Measurements from ENCODE around the gene LPAR5. TPM values are rescaled to one million over a fixed set of nuclear protein-coding genes. Genes with fewer than 3 reads are reported as not detected.

The LPAR5 gene
- polyA plus RNA-seq, 1 of the 3 experiments (the other 2 are of a cell fraction) = 0.03 TPM

DNA sequence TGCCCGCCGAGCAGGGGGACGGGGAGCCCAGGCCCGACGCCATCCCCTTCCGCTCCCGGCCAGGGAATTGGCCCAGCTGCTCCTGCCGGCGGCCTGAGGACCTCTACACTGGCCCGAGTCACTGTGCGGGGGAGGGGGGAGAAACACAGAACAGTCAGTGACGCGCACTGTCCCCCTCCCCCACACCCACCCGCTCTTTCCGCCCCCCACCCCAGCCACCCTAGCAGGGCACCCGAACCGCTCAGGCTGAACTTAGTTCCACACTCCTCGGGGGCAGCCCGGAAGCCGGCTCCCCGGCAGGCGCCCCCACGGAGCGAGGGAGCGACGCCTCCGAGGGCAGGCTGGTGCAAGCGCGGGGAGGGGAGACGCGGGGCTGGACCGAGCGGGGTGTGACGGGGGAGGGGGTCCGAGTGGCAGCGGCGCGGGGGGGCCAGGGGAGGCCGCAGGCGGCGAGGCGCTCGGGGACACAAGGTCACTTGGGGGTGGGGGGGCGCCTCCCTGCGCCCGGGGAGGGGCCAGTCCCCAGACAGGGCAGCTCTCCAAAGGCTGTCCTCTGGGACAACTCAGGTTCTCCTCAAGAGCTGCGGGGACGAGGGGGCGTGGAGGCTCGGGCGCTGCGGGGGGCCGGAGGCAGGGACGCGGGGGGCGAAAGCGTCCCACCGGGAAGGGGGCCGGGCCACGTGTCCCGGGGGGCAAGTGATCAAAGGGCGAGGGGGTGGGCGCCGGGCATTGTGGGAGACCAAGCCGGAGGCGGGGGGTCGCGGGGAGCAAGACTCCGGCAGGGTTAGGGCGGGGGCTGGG, 29.2 kb downstream of the LPAR5 start:
- peak; percentile 72 for DNase-seq
- ChIA-PET CTCF (interaction anchor here (0.7 to 3.5 kb wide), 6 partner anchors 36 to 146 kb away, joined by 3 to 17 read pairs (median 3); partner anchors contain the start of gene MLF2), POLR2A (interaction anchor here (1.2 kb wide), 1 partner anchor 38 kb away, joined by 4 read pairs; the partner anchor contains the start of gene NOP2)
- Histone ChIP-seq H4K20me1 (ENCODE audit: insufficient read depth) (peaks cover 45% of the 10 kb centered on the region), H2AFZ (ENCODE audit: low read depth) (no peak overlapping the region), H3K4me1 (ENCODE audit: control insufficient read depth in 1 of 2, insufficient read depth in 2 of 2, low read depth in 1 of 2, low read length in 1 of 2) (peaks cover 30 to 50% of the 10 kb centered on the region in 2 experiments), H3K79me2 (ENCODE audit: insufficient read depth) (peaks cover 53% of the 10 kb centered on the region), H3K4me2 (peak overlapping the region; percentile 91), H3K4me3 (ENCODE audit: low read depth in 2 of 2, low read length in 1 of 2) (peak overlapping the region; percentile 48 to 90), H3K36me3 (replicated peaks in 1 of 2; ENCODE audit: control insufficient read depth in 1 of 2, insufficient read depth in 2 of 2, low read length in 1 of 2) (peaks cover 23 to 30% of the 10 kb centered on the region in 2 experiments), H3K9me3 (no peaks in the 10 kb centered on the region), H3K27ac (ENCODE audit: low read depth in 2 of 2, low read length in 1 of 2) (peak overlapping the region; percentile 70 to 94), H3K9me2 (no peaks in the 10 kb centered on the region), H3K27me3 (ENCODE audit: insufficient read depth) (no peaks in the 10 kb centered on the region), H3K9ac (peak overlapping the region; percentile 78), H3F3A (replicated peaks; ENCODE audit: insufficient read depth) (peaks cover 24% of the 10 kb centered on the region)
- no peak for TF ChIP-seq EP300 (IDR thresholded peaks at IDR 0.05; ENCODE audit: borderline replicate concordance in 1 of 2, low read depth in 1 of 2, low read length in 1 of 2)
- no peak for TF ChIP-seq FOXM1 (IDR thresholded peaks at IDR 0.05; ENCODE audit: low read depth)
- TF ChIP-seq RAD21 (IDR thresholded peaks at IDR 0.05; ENCODE audit: low read length) = no peak
- TF ChIP-seq MEF2A (IDR thresholded peaks at IDR 0.05; ENCODE audit: borderline replicate concordance, low read depth) = no peak
- no peak for TF ChIP-seq USF1 (IDR thresholded peaks at IDR 0.05; ENCODE audit: borderline replicate concordance, low read depth)
- TF ChIP-seq SIN3A (IDR thresholded peaks at IDR 0.05; ENCODE audit: borderline replicate concordance, low read depth, low read length) = no peak
- TF ChIP-seq GABPA (IDR thresholded peaks at IDR 0.05; ENCODE audit: low read depth) = no peak
- TF ChIP-seq NRF1 (IDR thresholded peaks at IDR 0.05; ENCODE audit: low read depth, low read length) = no peak
- TF ChIP-seq ELF1 (IDR thresholded peaks at IDR 0.05) = no peak
- TF ChIP-seq YY1 (IDR thresholded peaks at IDR 0.05; ENCODE audit: low read depth) = no peak
- TF ChIP-seq MXI1 (IDR thresholded peaks at IDR 0.05; ENCODE audit: low read depth, low read length) = no peak
- no peak for TF ChIP-seq EZH2phosphoT487 (IDR thresholded peaks at IDR 0.05; ENCODE audit: borderline replicate concordance, low read depth)
- under 1% methylated on average over 36 of the region's 70 CpGs for WGBS (ENCODE audit: low lambda C conversion rate)

DNA sequence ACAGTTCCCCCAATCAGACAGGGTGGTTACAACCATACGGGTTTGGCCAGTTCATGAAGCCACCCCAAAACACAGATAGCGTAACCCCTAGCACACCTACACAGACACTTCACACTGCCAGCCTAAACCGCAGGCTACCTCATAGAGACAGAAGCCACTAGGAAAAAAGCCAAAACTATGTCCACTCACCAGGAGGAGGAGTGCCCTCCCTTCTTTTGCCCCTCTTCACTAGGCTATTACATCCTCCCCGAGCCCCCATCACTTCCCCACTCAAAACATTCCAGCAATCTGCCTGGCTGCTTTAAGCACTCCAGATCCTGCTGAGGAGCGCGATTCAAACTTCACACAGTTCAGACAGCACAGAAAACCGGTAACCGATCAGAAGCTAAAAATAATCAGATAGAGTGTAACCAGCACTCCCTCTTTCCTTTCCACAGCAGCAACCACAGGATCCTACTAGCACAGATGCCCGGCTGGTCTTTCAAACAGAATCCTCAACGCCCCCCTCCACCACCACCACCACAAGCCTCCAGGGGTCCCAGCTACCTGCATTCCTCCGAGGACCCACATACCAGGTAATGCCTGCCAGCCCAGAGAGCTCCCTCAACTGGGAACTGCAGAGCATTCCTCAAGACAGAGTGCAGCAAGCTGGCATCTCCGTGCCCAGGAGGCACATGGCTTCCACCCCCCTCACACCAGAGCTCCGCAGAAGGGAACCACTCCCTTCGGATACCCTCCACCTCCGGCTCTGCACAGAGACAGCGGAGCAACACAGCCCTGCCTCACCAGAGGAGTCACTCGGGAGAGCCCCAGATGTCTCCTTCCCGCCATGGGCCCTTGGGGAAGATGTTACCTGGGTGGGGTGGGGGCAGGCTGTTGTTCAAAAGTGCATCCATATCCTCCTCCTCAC, 30.1 kb downstream of the LPAR5 start:
- Histone ChIP-seq H3K9me3 (no peaks in the 10 kb centered on the region), H3K4me1 (ENCODE audit: control insufficient read depth in 1 of 2, insufficient read depth in 2 of 2, low read depth in 1 of 2, low read length in 1 of 2) (peaks cover 26 to 41% of the 10 kb centered on the region in 2 experiments), H4K20me1 (ENCODE audit: insufficient read depth) (peaks cover 45% of the 10 kb centered on the region), H3K4me3 (ENCODE audit: low read depth in 2 of 2, low read length in 1 of 2) (peak overlapping the region; percentile 48 to 90), H3K27me3 (ENCODE audit: insufficient read depth) (no peaks in the 10 kb centered on the region), H3K27ac (ENCODE audit: low read depth in 2 of 2, low read length in 1 of 2) (peak overlapping the region; percentile 70 to 94; a peak in 2 of 4 replicates), H3K9ac (peak overlapping the region; percentile 78), H3K79me2 (ENCODE audit: insufficient read depth) (peaks cover 62% of the 10 kb centered on the region), H3K36me3 (replicated peaks in 1 of 2; ENCODE audit: control insufficient read depth in 1 of 2, insufficient read depth in 2 of 2, low read length in 1 of 2) (peaks cover 32 to 38% of the 10 kb centered on the region in 2 experiments), H3K4me2 (peak overlapping the region; percentile 91), H3K9me2 (no peaks in the 10 kb centered on the region), H3F3A (replicated peaks; ENCODE audit: insufficient read depth) (peaks cover 24% of the 10 kb centered on the region), H2AFZ (ENCODE audit: low read depth) (no peak overlapping the region)
- peak; percentile 45 for DNase-seq
- 11% methylated on average over 17 of the region's 18 CpGs for WGBS (ENCODE audit: low lambda C conversion rate)
- no peak for TF ChIP-seq IRF3 (IDR thresholded peaks at IDR 0.05; ENCODE audit: low read depth, low read length)
- TF ChIP-seq, protein P1, sequence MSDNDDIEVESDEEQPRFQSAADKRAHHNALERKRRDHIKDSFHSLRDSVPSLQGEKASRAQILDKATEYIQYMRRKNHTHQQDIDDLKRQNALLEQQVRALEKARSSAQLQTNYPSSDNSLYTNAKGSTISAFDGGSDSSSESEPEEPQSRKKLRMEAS (IDR thresholded peaks at IDR 0.05; ENCODE audit: low read depth) = peak; percentile 62; the same call in 1 of the 2 replicates
- TF ChIP-seq MXI1 (IDR thresholded peaks at IDR 0.05; ENCODE audit: low read depth, low read length) = peak; percentile 80
- CTCF ChIA-PET = interaction anchor here (0.7 to 3.5 kb wide), 8 partner anchors 13 to 147 kb away, joined by 3 to 17 read pairs (median 3); partner anchors contain the start of gene MLF2
- POLR2A ChIA-PET = interaction anchor here (0.7 to 1.2 kb wide), 3 partner anchors 38 to 113 kb away, joined by 4 to 5 read pairs (median 4); partner anchors contain the start of genes MRPL51, NOP2 and ZNF384
